Measurements from ENCODE around the gene PDZK1. TPM values are rescaled to one million over a fixed set of nuclear protein-coding genes. Genes with fewer than 3 reads are reported as not detected.

PDZK1 gene
- total RNA-seq, 120 experiments from 2014 or later, result 0.24 to 2.9 (median 0.88) TPM; not detected in 18

Other genes starting within 250 kb of the PDZK1 start
- 10 to 100 TPM; 22.2 to 61.1 (median 35.7) TPM for gene GPR89A, start 99.4 kb downstream of the PDZK1 start, total RNA-seq
- 1 to 10 TPM in 1 of 120 experiments, under 1 TPM in 7, not detected in 112; 0.12 to 1.9 (median 0.25) TPM for gene CD160, start 12.1 kb upstream of the PDZK1 start, total RNA-seq
- 10 to 100 TPM; 20.5 to 38.6 (median 29.2) TPM for gene RNF115, start 116.7 kb upstream of the PDZK1 start, total RNA-seq
- gene POLR3C, start 116.8 kb upstream of the PDZK1 start, total RNA-seq, result 10 to 100 TPM; 17.3 to 35.6 (median 26.6) TPM
- 10 to 100 TPM in 1 of 120 experiments, 1 to 10 TPM in 119; 2.6 to 10.1 (median 5.5) TPM for gene NUDT17, start 138.3 kb upstream of the PDZK1 start, total RNA-seq
- 10 to 100 TPM; 21.8 to 43.6 (median 31.9) TPM for gene PIAS3, start 151.7 kb upstream of the PDZK1 start, total RNA-seq
- gene ANKRD35, start 178.5 kb upstream of the PDZK1 start, total RNA-seq, result 10 to 100 TPM in 13 of 120 experiments, 1 to 10 TPM in 107; 2.2 to 12.7 (median 7.2) TPM
- gene ITGA10, start 202.7 kb upstream of the PDZK1 start, total RNA-seq, result 10 to 100 TPM in 14 of 120 experiments, 1 to 10 TPM in 106; 1.3 to 18.3 (median 5.9) TPM
- gene PEX11B, start 211.3 kb upstream of the PDZK1 start, total RNA-seq, result 10 to 100 TPM; 25.0 to 72.0 (median 54.2) TPM
- gene RBM8A, start 220.1 kb upstream of the PDZK1 start, total RNA-seq, result 100 to 1,000 TPM in 24 of 120 experiments, 10 to 100 TPM in 96; 68.5 to 111 (median 91.1) TPM